MG63 (cell line): ENCODE results near the gene FILIP1L. TPM values are rescaled to one million over a fixed set of nuclear protein-coding genes. Genes with fewer than 3 reads are reported as not detected.

ENCODE experiments used
- DNase-seq: peaks from one replicate; pipeline ENCODE4 v3.0.0-alpha.2; 2020
- H3K27me3 ChIP-seq: fragments of 250-450 bp; sonication (Bioruptor Pico); 2 replicates; pipeline ENCODE4 v1.5.1; 2020; ENCODE audit warnings: mild to moderate bottlenecking, moderate library complexity
- H3K36me3 ChIP-seq: fragments of 250-450 bp; sonication (Bioruptor Pico); 2 replicates; pipeline ENCODE4 v1.5.1; 2020; ENCODE audit warnings: mild to moderate bottlenecking, moderate library complexity
- H3K4me3 ChIP-seq: fragments of 250-450 bp; sonication (Bioruptor Pico); 2 replicates; pipeline ENCODE4 v1.5.1; 2020; ENCODE audit warnings: mild to moderate bottlenecking, moderate library complexity
- H3K9me3 ChIP-seq: fragments of 250-450 bp; sonication (Bioruptor Pico); 2 replicates; pipeline ENCODE4 v1.5.1; 2020; ENCODE audit warnings: mild to moderate bottlenecking, moderate library complexity
- total RNA-seq: library from RNA; depleted of rRNA; stranded (reverse); fragments of >200 nt; shearing (Covaris generic); gene quantifications from 2 replicates; pipeline ENCODE4 v1.2.3, GENCODE V29; 2014; ENCODE audit warnings: low replicate concordance

Gene FILIP1L
- total RNA-seq, 1 experiment from 2014 or later = 19.9 TPM

- no peaks in the 10 kb centered on the region for H3K27me3 ChIP-seq
- peak; percentile 36 for DNase-seq
- H3K36me3 ChIP-seq = no peaks in the 10 kb centered on the region
- no peak overlapping the region for H3K4me3 ChIP-seq
- H3K9me3 ChIP-seq = no peaks in the 10 kb centered on the region
Measured at GRCh38 chr3:99901200-99901926, 212.9 kb downstream of the FILIP1L start.

GRCh38 chr3:99900248-99900647 lies 214.1 kb downstream of the FILIP1L start:
- Histone ChIP-seq H3K9me3 (no peaks in the 10 kb centered on the region), H3K4me3 (no peak overlapping the region), H3K36me3 (no peaks in the 10 kb centered on the region), H3K27me3 (no peaks in the 10 kb centered on the region)
- no peak for DNase-seq

GRCh38 chr3:99899603-99900002 lies 214.7 kb downstream of the FILIP1L start:
- no peak for DNase-seq
- Histone ChIP-seq H3K4me3 (no peak overlapping the region), H3K9me3 (no peaks in the 10 kb centered on the region), H3K27me3 (no peaks in the 10 kb centered on the region), H3K36me3 (no peaks in the 10 kb centered on the region)

GRCh38 chr3:99896482-99896881 lies 217.8 kb downstream of the FILIP1L start:
- no peak for DNase-seq

GRCh38 chr3:99895703-99896441 lies 218.4 kb downstream of the FILIP1L start:
- no peaks in the 10 kb centered on the region for H3K27me3 ChIP-seq
- H3K4me3 ChIP-seq = no peak overlapping the region
- DNase-seq = peak; percentile 67
- no peaks in the 10 kb centered on the region for H3K9me3 ChIP-seq
- no peaks in the 10 kb centered on the region for H3K36me3 ChIP-seq

More at GRCh38 chr3:99896482-99896881, 217.8 kb downstream of the FILIP1L start:
- no peaks in the 10 kb centered on the region for H3K36me3 ChIP-seq
- no peaks in the 10 kb centered on the region for H3K9me3 ChIP-seq
- H3K27me3 ChIP-seq = no peaks in the 10 kb centered on the region
- H3K4me3 ChIP-seq = no peak overlapping the region

GRCh38 chr3:99895131-99895696 lies 219.1 kb downstream of the FILIP1L start:
- no peak overlapping the region for H3K4me3 ChIP-seq
- H3K36me3 ChIP-seq = no peaks in the 10 kb centered on the region
- H3K27me3 ChIP-seq = no peaks in the 10 kb centered on the region
- peaks cover 2% of the 10 kb centered on the region for H3K9me3 ChIP-seq
- DNase-seq = no peak

- peaks cover 6% of the 10 kb centered on the region for H3K9me3 ChIP-seq
- H3K4me3 ChIP-seq = no peak overlapping the region
- H3K27me3 ChIP-seq = no peaks in the 10 kb centered on the region
- DNase-seq = no peak
- H3K36me3 ChIP-seq = no peaks in the 10 kb centered on the region
Measured at GRCh38 chr3:99892332-99892731, 222.0 kb downstream of the FILIP1L start.

GRCh38 chr3:99891610-99892285 lies 222.6 kb downstream of the FILIP1L start:
- peaks cover 6% of the 10 kb centered on the region for H3K9me3 ChIP-seq
- H3K27me3 ChIP-seq = no peaks in the 10 kb centered on the region
- no peak for DNase-seq
- no peak overlapping the region for H3K4me3 ChIP-seq
- no peaks in the 10 kb centered on the region for H3K36me3 ChIP-seq

GRCh38 chr3:99885851-99886250 lies 228.4 kb downstream of the FILIP1L start:
- H3K27me3 ChIP-seq = no peaks in the 10 kb centered on the region
- H3K9me3 ChIP-seq = peaks cover 6% of the 10 kb centered on the region
- DNase-seq = no peak
- H3K4me3 ChIP-seq = no peak overlapping the region
- no peaks in the 10 kb centered on the region; the same call in 1 of the 2 replicates for H3K36me3 ChIP-seq

GRCh38 chr3:99885085-99885484 lies 229.2 kb downstream of the FILIP1L start:
- Histone ChIP-seq H3K4me3 (no peak overlapping the region), H3K36me3 (no peaks in the 10 kb centered on the region; the same call in 1 of the 2 replicates), H3K27me3 (no peaks in the 10 kb centered on the region), H3K9me3 (peaks cover 2% of the 10 kb centered on the region; the same call in 1 of the 2 replicates)
- DNase-seq = no peak

- no peaks in the 10 kb centered on the region for H3K27me3 ChIP-seq
- H3K4me3 ChIP-seq = no peak overlapping the region
- H3K9me3 ChIP-seq = no peaks in the 10 kb centered on the region
- no peaks in the 10 kb centered on the region; the same call in 1 of the 2 replicates for H3K36me3 ChIP-seq
- DNase-seq = no peak
Measured at GRCh38 chr3:99884484-99884883, 229.8 kb downstream of the FILIP1L start.

- Histone ChIP-seq H3K9me3 (no peaks in the 10 kb centered on the region), H3K27me3 (no peaks in the 10 kb centered on the region), H3K36me3 (no peaks in the 10 kb centered on the region; the same call in 1 of the 2 replicates), H3K4me3 (no peak overlapping the region)
- DNase-seq = no peak
Measured at GRCh38 chr3:99883693-99884092, 230.6 kb downstream of the FILIP1L start.

GRCh38 chr3:99883138-99883461 lies 231.2 kb downstream of the FILIP1L start:
- no peak for DNase-seq
- no peak overlapping the region for H3K4me3 ChIP-seq
- no peaks in the 10 kb centered on the region for H3K9me3 ChIP-seq
- H3K27me3 ChIP-seq = no peaks in the 10 kb centered on the region
- no peaks in the 10 kb centered on the region; the same call in 1 of the 2 replicates for H3K36me3 ChIP-seq

GRCh38 chr3:99882436-99883137 lies 231.7 kb downstream of the FILIP1L start:
- no peak for DNase-seq
- H3K4me3 ChIP-seq = no peak overlapping the region
- no peaks in the 10 kb centered on the region for H3K27me3 ChIP-seq
- no peaks in the 10 kb centered on the region for H3K9me3 ChIP-seq
- no peaks in the 10 kb centered on the region; the same call in 1 of the 2 replicates for H3K36me3 ChIP-seq

GRCh38 chr3:99881121-99881524 lies 233.2 kb downstream of the FILIP1L start:
- Histone ChIP-seq H3K27me3 (no peaks in the 10 kb centered on the region), H3K9me3 (no peaks in the 10 kb centered on the region), H3K36me3 (no peaks in the 10 kb centered on the region; the same call in 1 of the 2 replicates), H3K4me3 (no peak overlapping the region)
- no peak for DNase-seq

GRCh38 chr3:99879275-99879674 lies 235.0 kb downstream of the FILIP1L start:
- Histone ChIP-seq H3K9me3 (no peaks in the 10 kb centered on the region), H3K4me3 (no peak overlapping the region), H3K27me3 (no peaks in the 10 kb centered on the region), H3K36me3 (no peaks in the 10 kb centered on the region; the same call in 1 of the 2 replicates)
- no peak for DNase-seq
